GM18511 (cell line): ENCODE results near the gene MPC1.
A peak's percentile ranks its signal among the peaks of the same experiment; 100 is the strongest.
"Not testable (repeated sequence)": the region's sequence is repeated elsewhere in the genome, so short reads cannot be mapped to it uniquely, and the experiment has no call there.

Experiments
- ATAC-seq: cut with Tn5 transposase; IDR thresholded peaks from one replicate; pipeline ENCODE4 v1.9.1; 2021; ENCODE audit warnings: mild to moderate bottlenecking, moderate library complexity; ENCODE audit not compliant: unreplicated experiment

The MPC1 gene

DNA sequence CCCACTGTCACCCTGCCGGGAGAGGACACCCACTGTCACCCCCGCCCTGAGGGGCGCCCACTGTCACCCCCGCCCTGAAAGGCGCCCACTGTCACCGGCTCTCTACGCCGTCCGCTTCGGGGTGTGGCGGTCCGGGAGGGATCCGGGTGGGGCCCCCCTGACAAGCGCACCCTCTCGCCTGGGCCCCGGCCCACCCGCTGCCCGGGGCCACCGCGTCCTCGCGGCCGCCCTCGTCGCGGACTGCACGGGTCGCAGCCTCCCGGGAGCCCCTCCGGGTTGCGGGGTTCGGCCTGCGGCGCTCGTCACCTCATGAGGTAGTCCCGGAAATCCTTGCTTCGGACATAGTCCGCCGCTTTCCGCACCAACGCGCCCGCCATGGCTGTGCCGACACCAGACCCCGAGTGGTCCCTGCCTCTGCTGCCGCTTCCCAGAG, 224 bp downstream of the MPC1 start:
- peak; percentile 10 for ATAC-seq

DNA sequence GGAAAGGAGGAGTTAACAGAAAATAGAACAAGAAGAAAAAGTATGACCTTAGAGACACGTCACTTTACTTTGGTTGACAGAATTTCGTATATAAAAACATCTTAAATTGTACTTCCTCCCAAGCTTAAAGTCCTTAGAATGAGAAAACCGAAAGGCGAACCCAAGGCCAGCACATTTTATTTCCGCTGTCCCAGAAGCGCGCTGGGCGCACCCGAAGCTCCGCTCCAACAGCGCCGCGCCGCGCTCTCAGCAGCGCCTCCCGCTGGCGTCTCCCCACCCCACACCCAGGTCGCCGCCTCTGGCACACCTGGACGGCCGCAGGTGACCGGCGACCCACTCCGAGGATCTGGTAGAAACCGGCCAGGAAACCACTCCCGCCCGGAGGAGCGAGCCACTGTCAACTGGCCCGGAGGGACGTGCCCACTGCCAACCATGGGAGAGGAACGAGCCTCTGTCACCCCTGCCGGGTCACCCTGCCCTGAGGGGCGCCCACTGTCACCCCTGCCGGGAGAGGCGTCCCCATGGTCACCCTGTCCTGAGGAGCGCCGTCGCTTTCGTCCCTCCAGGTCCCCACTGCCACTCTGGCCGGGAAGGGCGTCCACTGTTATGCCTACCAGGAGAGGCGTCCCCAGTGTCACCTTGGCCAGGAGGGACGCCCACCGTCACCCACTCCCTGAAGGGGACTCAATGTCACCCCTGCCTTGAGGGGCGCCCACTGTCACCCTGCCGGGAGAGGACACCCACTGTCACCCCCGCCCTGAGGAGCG, 824 bp downstream of the MPC1 start:
- ATAC-seq: peak; percentile 56

DNA sequence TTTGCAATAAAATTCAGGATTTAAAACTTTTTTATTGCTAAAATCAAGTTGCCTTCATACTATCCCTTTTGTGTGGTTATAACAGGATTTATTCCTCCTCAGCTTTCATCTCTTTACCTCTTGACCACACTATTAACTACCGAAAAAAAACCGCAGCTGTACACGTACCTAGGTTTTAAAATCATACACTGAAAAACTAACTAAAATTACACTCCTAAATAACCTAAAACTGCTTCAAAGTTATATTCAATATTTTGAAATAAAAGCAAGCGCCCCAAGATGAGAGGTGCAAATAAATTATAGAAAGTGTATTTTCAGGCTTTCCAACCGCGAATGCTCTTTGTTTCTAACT, 1.4 kb downstream of the MPC1 start:
- ATAC-seq: no peak

DNA sequence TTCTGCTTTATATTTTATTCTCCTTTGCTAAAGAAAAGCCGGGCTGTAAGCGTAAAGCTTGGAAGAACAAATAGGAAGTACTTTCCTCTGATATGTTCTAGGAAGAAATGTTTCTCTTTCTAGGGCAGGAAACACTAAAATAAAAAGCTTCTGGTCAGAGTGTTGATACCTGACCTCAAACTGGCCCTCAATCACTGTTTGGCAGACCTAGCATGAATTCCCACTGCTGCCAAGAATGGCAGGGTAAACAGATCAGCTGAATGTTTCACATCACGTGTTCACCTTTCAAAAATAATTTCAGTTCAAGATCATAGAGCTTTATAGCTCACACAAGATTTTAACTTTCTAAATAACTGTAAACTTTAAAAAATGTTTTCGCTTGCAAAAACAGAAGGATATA, 2.9 kb downstream of the MPC1 start:
- no peak for ATAC-seq

DNA sequence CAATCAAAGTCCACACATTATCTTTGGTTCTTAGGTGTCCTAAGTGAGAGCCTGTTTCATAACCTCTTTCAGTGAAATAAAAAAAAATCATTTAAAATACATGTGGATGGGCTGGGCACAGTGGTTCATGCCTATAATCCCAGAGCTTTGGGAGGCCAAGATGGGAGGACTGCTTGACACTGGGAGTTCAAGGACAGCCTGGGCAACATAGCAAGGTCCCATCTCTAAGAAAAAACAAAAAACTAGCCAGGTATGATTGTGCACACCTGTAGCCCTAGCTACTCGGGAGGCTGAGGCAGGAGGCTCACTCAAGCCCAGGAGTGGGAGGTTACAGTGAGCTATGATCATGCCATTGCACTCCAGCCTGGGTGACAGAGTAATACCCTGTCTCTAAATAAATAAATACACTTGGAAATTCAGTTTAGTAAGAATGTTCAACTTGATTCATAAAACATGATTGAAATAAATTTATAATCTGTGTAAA, 3.6 kb downstream of the MPC1 start:
- ATAC-seq: no peak

DNA sequence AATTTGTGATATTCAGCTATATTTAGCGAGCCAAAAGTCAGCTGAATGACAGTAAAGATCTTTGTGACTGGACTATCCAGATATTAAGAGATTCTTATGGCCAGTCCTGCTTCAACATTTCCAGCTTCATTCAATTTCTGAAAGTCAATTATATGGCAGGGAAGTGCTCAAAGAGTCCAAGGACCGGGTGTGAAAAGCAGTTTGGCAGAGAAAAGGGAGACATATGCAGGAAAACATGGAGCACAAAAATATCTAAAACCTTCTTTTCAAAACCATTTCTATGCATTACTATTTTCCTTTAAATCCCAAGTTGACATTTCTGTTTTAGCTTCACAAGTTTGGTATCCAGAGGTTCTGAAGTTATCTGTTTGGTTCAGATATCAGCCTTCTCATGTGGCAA, 5.0 kb downstream of the MPC1 start:
- ATAC-seq: no peak

DNA sequence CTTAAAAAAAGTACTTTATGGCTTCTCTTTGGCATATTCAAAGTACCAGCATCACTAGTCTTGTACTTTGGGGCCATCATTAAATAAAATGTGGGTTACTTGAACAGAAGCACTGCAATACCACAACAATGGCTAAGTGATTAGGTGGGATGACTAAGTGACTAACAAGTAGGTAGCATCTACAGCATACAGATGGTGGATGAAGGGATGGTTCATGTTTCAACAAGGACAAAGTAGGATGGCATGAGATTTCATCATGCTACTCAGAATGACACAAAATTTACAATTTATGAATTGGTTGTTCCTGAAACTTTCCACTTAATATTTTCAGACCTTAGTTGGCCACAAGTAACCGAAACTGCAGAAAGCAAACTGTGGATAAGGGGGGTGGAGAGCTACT, 7.7 kb downstream of the MPC1 start:
- no peak for ATAC-seq

DNA sequence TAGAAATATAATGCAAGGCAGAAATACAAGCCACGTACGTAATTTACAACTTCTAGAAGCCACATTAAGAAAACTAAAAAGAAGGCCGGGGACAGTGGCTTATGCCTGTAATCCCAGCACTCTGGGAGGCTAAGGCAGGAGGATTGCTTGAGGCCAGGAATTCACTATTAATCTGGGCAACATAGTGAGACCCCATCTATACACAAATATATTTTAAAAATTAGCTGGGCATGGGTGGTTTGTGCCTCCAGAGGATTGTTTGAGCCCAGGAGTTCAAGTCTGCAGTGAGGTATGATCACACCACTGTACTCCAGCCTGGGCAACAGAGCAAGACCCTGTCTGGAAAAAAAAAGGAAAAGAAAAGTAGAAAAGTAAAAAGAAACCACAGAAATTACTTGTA, 12.3 kb downstream of the MPC1 start:
- no peak for ATAC-seq

DNA sequence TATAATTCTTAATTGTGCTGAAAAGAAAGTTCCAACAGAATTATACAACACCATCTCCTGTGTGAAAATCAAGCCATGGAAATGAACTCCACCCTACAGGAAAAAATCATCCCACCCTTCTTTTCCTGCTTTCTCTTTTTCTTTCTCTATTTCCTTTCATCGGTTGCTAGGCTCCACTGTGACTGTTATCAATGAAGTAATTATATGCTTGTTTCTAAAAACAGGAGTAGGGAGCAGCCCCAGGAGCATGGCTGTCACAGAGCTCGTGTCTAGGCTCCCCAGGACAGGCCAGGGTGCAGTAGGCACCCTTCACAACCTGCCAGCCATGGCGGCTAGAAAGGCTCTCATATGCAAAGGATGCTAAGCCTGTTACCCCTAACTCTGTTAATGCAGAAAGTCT, 13.0 kb downstream of the MPC1 start:
- ATAC-seq: no peak

DNA sequence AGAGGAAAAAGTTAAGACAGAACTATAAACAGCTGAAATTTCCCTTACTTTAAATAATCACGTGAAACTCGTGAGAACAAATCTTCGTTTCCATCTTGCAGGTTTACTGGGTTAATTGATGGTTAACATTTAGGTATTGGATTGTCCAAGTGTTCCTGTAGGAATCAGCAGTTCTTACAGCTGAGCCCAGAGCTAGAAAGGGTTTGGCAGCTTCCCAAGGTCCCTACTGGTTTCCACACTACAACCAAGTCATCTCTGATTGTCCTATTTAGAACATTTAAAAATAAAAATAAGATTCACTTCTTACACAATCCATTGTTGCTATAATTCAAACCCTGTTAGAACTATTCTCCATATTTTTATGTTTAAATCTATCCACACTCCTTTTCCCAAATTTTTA, 15.8 kb downstream of the MPC1 start:
- ATAC-seq: no peak

DNA sequence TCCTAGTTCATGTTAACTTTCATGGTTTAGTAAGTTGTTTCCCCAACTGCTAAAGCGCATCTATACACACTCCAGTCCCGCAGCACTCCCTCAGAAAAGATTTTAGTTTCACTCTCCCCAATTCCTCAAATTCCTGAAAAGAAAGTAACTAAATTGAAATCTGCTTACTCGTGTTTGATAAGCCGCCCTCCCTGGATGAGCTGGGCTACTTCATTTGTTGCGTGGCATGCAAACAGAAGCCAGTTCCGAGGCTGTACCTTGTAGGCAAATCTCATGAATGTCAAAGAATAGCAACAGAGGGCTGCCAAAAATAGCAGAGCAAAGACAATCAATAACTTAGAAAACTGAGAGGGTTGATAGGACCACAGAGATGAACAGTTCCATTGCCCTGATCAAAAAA, 16.9 kb downstream of the MPC1 start:
- ATAC-seq: no peak

DNA sequence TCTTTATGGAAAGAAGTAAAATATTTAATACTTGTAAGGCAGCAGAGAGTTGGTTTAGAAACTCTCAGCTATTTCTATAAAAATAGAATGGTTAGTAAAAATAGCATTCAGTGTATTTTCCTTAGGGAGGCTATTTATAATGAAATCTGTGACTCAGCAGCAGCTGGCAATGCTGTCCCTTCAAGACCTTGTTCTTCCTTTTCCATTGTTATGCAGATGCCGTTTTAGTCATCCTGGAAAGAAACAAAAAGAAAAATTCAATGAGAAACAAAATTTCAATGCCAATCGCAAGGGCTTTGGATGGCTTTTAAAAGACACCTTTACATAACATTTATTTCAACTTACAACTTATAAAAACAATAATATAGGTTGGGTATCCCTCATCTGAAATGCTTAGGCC, 17.5 kb downstream of the MPC1 start:
- no peak for ATAC-seq

DNA sequence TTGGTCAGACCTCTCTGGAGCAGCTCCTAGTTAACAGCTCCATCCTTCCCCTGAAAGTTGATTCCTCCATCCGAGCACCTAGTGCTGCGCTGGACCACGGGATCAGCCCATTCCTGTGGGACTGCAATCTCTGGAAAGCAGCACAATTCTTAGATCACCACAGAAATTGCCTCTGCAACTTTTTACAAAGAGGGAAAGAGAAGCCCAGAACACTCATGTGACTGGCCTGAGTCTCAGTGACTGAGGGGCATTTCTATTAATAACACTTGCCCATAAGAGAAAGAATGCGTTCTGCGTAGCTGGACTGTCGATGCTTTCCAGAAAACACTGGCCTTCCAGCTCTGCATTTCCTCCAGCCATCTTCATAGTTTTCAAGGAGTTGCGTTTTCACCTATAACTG, 18.3 kb downstream of the MPC1 start:
- no peak for ATAC-seq

DNA sequence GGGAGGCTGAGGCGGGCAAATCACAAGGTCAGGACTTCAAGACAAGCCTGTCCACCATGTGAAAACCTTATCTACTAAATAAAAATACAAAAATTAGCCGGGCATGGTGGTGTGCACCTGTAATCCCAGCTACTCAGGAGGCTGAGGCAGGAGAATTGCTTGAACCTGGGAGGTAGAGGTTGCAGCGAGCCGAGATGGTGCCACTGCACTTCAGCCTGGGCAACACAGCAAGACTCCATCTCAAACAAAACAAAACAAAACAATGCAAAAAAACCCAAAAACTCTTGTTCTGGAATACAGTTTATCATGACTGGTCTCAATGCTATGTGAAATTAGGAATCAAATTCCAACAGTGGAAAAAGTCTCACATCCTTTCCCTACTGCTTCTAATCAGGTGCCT, 20.3 kb downstream of the MPC1 start:
- ATAC-seq: not testable (repeated sequence)

DNA sequence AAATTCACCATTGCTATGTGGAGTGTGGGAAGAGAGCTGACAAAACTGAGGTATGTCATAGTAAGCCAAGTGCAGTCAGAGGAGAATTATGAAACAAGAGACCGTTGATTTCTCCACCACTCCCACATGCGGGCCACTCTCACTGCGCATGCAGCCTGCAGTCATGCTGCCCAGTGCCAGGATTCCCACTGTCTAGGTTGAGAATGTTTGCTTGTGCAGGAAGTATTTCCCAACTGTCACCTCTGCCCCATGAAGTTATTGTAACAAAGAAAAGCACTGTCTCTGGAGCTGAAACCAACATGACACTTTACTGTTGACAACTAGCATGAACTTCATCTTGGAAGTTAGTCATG, 21.7 kb downstream of the MPC1 start:
- no peak for ATAC-seq

DNA sequence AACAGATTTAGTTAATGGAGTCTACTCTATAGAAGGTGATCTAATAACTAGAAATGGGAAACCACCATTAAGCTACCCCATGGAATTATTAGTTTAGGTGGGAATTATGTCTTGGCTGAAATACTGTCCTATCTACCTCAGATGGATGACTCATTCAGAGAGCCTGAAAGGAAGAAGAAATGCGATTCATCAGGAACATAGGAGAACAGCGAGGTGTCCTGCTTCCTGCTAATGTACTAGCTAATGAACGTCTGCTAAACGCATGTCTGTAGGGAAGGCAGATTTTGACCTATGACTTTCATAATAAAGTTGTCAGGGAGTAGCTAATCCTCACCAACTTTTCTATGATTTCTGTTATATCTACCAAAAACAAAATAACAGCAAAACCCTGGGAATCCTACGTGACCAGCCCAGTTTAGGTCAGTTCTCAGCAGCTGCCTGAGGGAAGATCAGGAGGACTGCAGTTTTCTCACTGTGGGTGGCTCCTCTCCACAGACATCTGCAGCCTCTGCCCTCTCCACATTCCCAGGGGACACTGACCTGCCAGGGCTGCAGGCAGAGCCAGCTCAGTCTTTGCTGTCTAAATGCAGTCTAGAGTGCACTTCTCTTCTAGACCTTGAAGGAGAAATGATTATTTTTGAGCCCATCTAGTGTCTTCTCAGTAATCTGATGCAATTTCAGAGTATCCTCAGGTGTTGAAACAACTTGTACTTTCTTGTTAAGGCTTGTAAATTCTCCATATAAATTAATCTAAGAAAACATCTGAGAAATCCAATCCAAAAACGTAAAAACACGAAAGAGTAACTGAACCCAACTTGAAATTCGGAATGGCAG, 22.3 kb downstream of the MPC1 start:
- no peak for ATAC-seq

DNA sequence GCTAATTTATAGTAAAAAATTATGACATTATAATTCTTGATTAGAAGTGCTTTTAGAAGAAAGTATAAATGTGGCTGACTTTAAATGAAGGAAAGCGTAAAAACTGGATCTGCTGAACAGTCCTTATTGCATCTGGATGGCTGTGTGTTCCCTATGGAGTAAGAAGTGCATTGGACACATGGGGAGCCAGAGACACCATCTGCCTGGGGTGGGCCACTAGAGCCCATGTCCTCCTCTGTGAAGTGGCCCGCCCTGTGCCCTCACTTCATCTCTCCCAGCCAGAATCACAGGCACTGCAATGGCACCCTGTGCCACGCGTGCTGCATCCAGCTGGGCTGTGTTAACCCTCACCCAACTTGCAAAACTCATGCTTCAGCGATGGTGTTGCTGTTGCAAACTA, 27.2 kb downstream of the MPC1 start:
- no peak for ATAC-seq

DNA sequence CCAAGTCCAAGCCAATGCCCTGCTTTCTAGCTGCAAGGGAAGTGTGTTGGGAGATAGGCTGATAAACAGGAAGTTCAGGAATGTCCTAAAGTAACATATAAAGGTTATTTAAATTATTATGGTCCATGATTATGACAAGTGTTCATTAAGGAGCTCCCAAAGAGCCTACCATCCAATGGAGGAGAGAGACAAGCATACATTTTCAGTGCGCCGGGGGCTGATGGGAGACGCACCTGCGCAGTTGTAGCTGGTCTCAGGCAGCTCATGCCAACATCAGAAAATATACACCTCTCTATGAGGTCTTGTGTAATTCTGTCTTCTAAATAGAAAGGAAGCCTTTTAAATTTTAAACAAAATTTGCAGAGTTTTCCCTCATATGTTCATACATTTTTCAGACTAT, 27.8 kb downstream of the MPC1 start:
- no peak for ATAC-seq

DNA sequence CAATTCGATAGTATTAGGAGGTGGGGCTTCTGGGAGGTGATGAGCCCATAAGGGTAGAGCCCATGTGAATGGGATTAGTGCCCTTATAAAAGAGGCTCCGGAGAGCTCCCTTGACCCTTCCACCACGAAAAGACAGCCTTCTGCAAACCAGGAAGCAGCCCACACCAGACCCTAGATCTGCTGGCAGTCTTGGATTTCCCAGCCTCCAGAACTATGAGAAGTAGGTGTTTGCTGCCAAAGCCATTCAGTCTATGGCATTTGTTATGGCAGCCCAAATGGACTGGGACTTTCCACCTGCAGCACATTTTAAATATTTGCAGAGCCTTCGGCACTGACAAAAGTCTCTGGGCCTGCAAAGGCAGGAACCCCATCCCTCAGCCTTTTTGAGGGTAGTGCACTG, 28.6 kb downstream of the MPC1 start:
- no peak for ATAC-seq

DNA sequence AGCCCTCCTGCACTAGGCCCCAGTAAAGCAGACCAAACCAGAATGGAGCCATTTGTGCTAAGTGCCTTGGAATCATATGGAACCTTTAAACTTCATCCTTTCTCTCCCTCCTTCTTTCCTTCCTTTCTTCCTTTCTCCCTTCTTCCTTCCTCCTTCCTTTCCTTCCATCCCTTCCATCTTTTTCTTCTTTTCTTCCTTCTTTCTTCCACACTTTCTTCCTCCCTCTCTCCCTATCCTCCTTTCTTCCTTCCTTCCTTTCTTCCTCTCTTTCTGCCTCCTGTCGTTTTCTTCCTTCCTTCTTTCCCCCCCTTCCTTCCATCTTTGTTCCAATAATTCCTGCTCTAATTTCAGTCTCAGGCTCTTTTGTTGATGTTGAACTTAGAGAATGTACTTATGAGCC, 29.2 kb downstream of the MPC1 start:
- no peak for ATAC-seq

DNA sequence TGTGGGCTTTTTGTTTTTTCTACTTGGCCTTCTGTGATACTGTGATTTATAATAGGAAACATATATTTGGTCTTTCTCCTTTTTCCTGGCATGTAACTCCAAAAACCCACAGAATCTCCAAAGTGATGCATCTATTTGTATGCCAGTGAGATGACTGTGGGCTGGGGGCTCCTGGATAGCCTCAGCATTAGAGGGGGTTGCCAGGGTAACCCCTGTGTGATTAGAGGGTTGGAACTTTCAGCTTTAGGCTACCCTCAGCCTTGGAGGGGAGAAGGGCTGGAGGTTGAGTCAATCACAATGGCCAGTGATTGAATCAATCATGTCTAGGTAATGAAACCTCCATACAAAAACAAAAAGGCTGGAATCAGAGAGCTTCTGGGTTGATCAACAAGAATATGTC, 29.8 kb downstream of the MPC1 start:
- no peak for ATAC-seq

DNA sequence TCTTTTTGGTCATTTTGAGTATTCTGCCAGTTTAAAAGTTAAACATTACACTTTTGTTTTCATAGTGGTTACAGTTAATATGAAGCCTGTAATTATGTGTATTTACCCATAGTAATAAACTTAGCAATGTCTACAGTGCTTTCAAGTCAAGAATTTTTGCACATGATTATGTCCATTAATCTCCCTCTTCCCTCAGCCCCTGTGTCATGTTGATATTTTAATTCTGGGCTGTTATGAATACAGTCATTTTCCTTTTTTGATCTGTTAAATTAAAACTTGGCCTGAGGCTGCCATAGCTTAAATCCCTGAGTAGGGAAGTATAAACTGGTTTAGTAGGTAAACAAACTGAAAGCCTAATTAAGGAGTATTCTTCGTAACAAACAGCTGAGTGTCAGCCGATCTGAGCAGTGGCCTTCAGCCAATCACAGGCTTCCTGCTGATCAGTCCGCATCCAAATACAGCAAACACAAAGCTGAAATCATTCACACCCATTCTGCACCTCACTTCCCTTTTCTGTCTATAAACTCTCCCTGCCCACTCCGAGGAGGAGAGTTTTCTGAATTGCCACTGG, 30.9 kb downstream of the MPC1 start:
- ATAC-seq: peak; percentile 89
